ENCODE data around the gene CERS1. TPM values are rescaled to one million over a fixed set of nuclear protein-coding genes. Genes with fewer than 3 reads are reported as not detected.

CERS1 gene
- total RNA-seq = 0.11 and 0.13 TPM in 2 replicates

GRCh38 chr19:18895824-18896341, at the start of gene CERS1:
TSS of gene CERS1 (minus strand) at chr19:18896158. CDS start at chr19:18896072, 86 bp downstream.

GRCh38 chr19:18940769-18941627, 45.0 kb upstream of the CERS1 start, which contains the start of gene HOMER3:
TSS of gene HOMER3 (minus strand) at chr19:18941217. CDS start at chr19:18938982, 2,235 bp downstream.

GRCh38 chr19:18919086-18919899, 23.3 kb upstream of the CERS1 start, which contains the start of the genes COPE and DDX49:
TSS of gene COPE (minus strand) at chr19:18919387. CDS start at chr19:18919348, 39 bp downstream.
TSS of gene DDX49 (plus strand) at chr19:18919715. CDS start at chr19:18919742, 27 bp downstream.

GRCh38 chr19:18831524-18832305, 64.2 kb downstream of the CERS1 start, which contains the start of gene UPF1:
TSS of gene UPF1 (plus strand) at chr19:18831959. CDS start at chr19:18832210, 251 bp downstream.

Other genes with a start within 250 kb of the CERS1 start
- gene CRTC1, start 212.5 kb downstream of the CERS1 start, total RNA-seq = 3.1 and 3.9 TPM in 2 replicates
- 95.9 and 107 TPM in 2 replicates for gene COMP, start 104.9 kb downstream of the CERS1 start, total RNA-seq
- gene UPF1, start 64.2 kb downstream of the CERS1 start, total RNA-seq = 53.5 and 55.3 TPM in 2 replicates
- 136 and 148 TPM in 2 replicates for gene COPE, start 23.2 kb upstream of the CERS1 start, total RNA-seq
- 37.9 and 38.4 TPM in 2 replicates for gene DDX49, start 23.6 kb upstream of the CERS1 start, total RNA-seq
- gene HOMER3, start 45.1 kb upstream of the CERS1 start, total RNA-seq = 52.5 and 60.0 TPM in 2 replicates
- 34.7 and 35.5 TPM in 2 replicates for gene SUGP2, start 137.4 kb upstream of the CERS1 start, total RNA-seq
- 21.5 and 25.6 TPM in 2 replicates for gene ARMC6, start 137.4 kb upstream of the CERS1 start, total RNA-seq
- gene SLC25A42, start 167.8 kb upstream of the CERS1 start, total RNA-seq = 5.0 and 5.6 TPM in 2 replicates
- gene TMEM161A, start 242.3 kb upstream of the CERS1 start, total RNA-seq = 11.1 and 12.8 TPM in 2 replicates

All from articular chondrocyte of knee joint (primary cell).